Retinal pigment epithelial cell (primary cell): ENCODE results near the gene ENC1.

ENCODE experiments used
- DNase-seq: peaks from one replicate; pipeline ENCODE4 v3.0.0-alpha.2; 2010; ENCODE audit warnings: low read depth
- H3K4me3 ChIP-seq: 2 replicates; pipeline ENCODE4 v1.5.1; 2011; ENCODE audit warnings: mild to moderate bottlenecking, low read length, control low read depth, moderate library complexity
- TF ChIP-seq, protein P1 (sequence below): conservative IDR thresholded peaks from 2 replicates; pipeline ENCODE4 v1.5.1; 2011; ENCODE audit warnings: low read depth, low read length, control low read depth, inconsistent platforms

Gene ENC1

DNA sequence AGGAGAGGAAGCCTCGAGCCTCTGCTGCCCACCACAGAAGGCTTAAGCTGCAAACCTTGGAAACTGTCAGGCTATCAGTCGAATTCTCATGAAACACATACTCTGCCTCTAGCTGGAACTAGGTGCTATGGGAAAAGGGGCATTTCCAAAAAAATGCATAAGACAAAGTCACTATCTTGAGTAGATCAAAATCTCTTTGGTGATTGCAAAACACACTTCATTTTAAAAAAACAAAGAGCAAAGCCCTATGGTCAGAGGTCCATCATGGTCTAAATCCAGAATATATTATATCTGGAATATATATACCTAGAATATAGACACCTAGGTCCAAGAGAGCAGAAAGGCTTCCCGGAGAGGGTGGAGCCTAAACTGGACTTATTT, 59.8 kb downstream of the ENC1 start:
- TF ChIP-seq, protein P1, sequence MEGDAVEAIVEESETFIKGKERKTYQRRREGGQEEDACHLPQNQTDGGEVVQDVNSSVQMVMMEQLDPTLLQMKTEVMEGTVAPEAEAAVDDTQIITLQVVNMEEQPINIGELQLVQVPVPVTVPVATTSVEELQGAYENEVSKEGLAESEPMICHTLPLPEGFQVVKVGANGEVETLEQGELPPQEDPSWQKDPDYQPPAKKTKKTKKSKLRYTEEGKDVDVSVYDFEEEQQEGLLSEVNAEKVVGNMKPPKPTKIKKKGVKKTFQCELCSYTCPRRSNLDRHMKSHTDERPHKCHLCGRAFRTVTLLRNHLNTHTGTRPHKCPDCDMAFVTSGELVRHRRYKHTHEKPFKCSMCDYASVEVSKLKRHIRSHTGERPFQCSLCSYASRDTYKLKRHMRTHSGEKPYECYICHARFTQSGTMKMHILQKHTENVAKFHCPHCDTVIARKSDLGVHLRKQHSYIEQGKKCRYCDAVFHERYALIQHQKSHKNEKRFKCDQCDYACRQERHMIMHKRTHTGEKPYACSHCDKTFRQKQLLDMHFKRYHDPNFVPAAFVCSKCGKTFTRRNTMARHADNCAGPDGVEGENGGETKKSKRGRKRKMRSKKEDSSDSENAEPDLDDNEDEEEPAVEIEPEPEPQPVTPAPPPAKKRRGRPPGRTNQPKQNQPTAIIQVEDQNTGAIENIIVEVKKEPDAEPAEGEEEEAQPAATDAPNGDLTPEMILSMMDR: no peak
- no peak for DNase-seq
- H3K4me3 ChIP-seq: no peak overlapping the region

DNA sequence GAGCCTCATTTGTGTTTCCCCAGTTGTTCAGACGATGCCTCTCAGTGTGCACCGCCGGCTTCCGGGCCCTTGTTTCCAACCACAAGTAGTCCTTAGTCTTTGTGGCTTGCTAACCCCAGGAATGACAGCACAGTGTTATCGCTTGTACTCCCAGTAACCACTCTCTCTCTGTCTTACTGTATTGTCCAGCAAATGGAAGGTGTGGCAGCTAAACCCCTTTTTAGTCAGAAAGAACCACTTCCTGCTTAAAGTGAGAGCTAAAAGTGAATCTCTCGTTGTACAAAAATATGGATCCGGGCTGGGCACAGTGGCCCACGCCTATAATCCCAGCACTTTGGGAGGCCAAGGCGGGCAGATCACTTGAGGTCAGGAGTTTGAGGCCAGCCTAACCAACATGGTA, 61.3 kb downstream of the ENC1 start:
- DNase-seq: no peak
- TF ChIP-seq, protein P1: no peak
- H3K4me3 ChIP-seq: no peak overlapping the region

DNA sequence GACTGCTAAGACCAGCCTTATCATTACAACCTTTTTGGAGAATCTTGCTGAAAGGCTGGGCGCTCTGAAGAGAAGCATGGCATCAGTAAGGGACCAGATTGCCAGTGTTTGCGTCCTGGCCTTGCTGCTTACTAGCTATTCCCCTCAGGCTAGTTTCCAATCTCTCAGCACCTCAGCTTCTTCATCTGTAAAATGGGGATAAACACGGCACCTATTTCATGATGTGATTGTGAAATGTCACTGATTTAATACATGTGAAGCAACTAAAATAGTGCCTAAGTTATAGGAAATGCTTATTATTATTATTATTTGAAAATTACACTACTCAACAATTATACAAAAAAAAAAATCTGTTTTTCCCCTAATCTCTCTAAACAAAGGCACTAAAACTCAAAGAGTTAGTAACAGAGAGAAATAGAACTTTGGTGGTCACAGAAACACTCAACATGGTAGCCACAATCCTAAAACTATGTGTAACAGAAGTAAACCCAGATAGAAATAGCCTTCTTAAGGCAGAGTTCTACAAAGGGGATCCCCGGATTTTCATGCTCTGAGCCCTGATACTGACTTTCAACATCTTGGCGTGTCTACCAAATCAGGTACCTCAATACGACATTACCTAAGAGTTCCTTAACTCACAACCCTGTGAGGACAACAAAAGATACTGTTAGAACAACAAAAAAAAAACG, 62.0 kb downstream of the ENC1 start:
- DNase-seq: no peak
- TF ChIP-seq, protein P1: no peak
- H3K4me3 ChIP-seq: no peak overlapping the region
